Natural killer cell (primary cell): Measurements from ENCODE around the gene PDHB. TPM values are rescaled to one million over a fixed set of nuclear protein-coding genes. Genes with fewer than 3 reads are reported as not detected.

Source experiments
- ATAC-seq, 3 donors: fragments of 150-1000 bp in 2 of 3; fragments of 200-7000 bp in 1 of 3; cut with Tn5 transposase; 1 replicate in 1 of 3; 2 replicates in 2 of 3; pipeline ENCODE4 v1.10.0; 2021; ENCODE audit warnings: mild to moderate bottlenecking in 2 of 3, moderate library complexity in 2 of 3
- DNase-seq, 2 donors: peaks; one replicate each; pipeline versions ENCODE4 v3.0.0 to v3.0.0-alpha.2; 2013 to 2021; ENCODE audit warnings: mixed read lengths in 1 of 2
- H3K27ac ChIP-seq: one replicate; pipeline ENCODE4 v1.5.1; 2013; ENCODE audit warnings: mild to moderate bottlenecking, low read length
- H3K27me3 ChIP-seq: one replicate; pipeline ENCODE4 v1.6.1; 2013; ENCODE audit warnings: low read length; ENCODE audit not compliant: control insufficient read depth, insufficient read depth
- H3K36me3 ChIP-seq: one replicate; pipeline ENCODE4 v1.6.1; 2013; ENCODE audit warnings: low read length; ENCODE audit not compliant: control insufficient read depth, insufficient read depth
- H3K4me1 ChIP-seq: one replicate; pipeline ENCODE4 v1.6.1; 2013; ENCODE audit warnings: low read length; ENCODE audit not compliant: control insufficient read depth, insufficient read depth
- H3K4me3 ChIP-seq: one replicate; pipeline ENCODE4 v1.5.1; 2013; ENCODE audit warnings: low read length
- H3K9me3 ChIP-seq: one replicate; pipeline ENCODE4 v1.6.1; 2013; ENCODE audit warnings: low read length; ENCODE audit not compliant: control insufficient read depth, insufficient read depth
- H3K27ac Mint-ChIP-seq, 2 donors: one replicate each; pipeline ENCODE4 v1.8.0; 2022; ENCODE audit warnings: mild to moderate bottlenecking in 2 of 2, mixed read lengths in 2 of 2, moderate library complexity in 1 of 2
- H3K27me3 Mint-ChIP-seq, 2 donors: one replicate each; pipeline ENCODE4 v1.8.0; 2022; ENCODE audit warnings: low read depth in 2 of 2, mixed read lengths in 2 of 2
- H3K36me3 Mint-ChIP-seq: one replicate; pipeline ENCODE4 v1.8.0; 2022; ENCODE audit warnings: mixed read lengths
- H3K4me1 Mint-ChIP-seq, 2 donors: one replicate each; pipeline ENCODE4 v1.8.0; 2022; ENCODE audit warnings: mixed read lengths in 2 of 2
- H3K4me3 Mint-ChIP-seq: one replicate; pipeline ENCODE4 v1.8.0; 2022; ENCODE audit warnings: mild to moderate bottlenecking, moderate library complexity, mixed read lengths
- H3K9me3 Mint-ChIP-seq, 2 donors: one replicate each; pipeline ENCODE4 v1.8.0; 2022; ENCODE audit warnings: mixed read lengths in 2 of 2
- WGBS: methylation state at CpG from one replicate; pipeline ENCODE4 v1.1.7; 2013; ENCODE audit warnings: missing lambda C conversion rate; ENCODE audit not compliant: insufficient coverage; 5-methylcytosine and 5-hydroxymethylcytosine counted together
- intact Hi-C: fragments of 100-400 bp; cut with micrococcal nuclease; formaldehyde crosslinking; loops from one replicate; pipeline ENCODE4 v1.14.2; 2022
- total RNA-seq, 4 donors: library from RNA; stranded (reverse); fragments of 120-200 nt in 1 of 4; gene quantifications; one replicate each; pipeline versions ENCODE4 v1.2.3 to v1.2.4, GENCODE V29; 2013 to 2022
- TF ChIP-seq, protein P1 (sequence below): fragments of 200-600 bp; IDR thresholded peaks from one replicate; pipeline ENCODE4 v1.8.0; 2022; ENCODE audit warnings: antibody characterized with exemption

The PDHB gene
- total RNA-seq, 3 donors from 2014 or later (not counting 1 experiment from before 2014, with no cell fraction given) = 33.7 to 52.4 (median 39.9) TPM

DNA sequence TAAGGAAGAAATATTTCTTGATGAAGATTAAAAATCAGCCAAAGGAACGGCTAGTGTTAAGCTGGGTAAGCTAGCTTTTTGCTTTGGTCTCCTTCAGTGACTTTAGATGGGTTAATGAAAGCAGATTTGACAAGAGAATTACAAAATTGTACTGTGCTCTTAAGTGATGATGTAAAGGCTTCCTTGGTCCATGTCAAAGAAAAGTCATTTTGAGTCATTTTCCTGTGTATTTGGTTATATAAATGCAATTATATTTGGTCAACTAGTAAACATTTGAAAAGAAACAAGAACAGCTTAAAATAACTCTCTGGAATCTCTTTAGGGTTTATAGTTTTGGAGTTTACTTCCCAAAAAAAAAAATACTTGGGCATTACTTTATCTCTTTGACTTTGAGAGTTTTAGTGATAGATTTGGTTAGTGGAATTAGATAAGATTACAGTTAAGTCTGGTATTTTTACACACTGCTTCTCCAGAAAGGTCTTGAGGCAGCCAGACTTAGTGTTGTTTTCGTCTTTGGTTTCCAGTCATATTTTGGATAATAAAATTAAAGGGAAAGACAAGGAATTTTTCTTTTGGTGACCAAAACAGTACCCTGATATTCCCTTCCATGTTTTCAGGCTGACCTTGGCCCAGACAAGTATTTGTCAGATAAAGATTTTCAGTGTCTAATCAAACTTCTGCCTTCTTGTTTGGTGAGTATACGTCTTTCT lies 42.3 kb downstream of the PDHB start:
- TF ChIP-seq, protein P1, sequence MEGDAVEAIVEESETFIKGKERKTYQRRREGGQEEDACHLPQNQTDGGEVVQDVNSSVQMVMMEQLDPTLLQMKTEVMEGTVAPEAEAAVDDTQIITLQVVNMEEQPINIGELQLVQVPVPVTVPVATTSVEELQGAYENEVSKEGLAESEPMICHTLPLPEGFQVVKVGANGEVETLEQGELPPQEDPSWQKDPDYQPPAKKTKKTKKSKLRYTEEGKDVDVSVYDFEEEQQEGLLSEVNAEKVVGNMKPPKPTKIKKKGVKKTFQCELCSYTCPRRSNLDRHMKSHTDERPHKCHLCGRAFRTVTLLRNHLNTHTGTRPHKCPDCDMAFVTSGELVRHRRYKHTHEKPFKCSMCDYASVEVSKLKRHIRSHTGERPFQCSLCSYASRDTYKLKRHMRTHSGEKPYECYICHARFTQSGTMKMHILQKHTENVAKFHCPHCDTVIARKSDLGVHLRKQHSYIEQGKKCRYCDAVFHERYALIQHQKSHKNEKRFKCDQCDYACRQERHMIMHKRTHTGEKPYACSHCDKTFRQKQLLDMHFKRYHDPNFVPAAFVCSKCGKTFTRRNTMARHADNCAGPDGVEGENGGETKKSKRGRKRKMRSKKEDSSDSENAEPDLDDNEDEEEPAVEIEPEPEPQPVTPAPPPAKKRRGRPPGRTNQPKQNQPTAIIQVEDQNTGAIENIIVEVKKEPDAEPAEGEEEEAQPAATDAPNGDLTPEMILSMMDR = no peak
- Histone ChIP-seq H3K9me3 (no peaks in the 10 kb centered on the region), H3K4me1 (no peaks in the 10 kb centered on the region), H3K27me3 (no peaks in the 10 kb centered on the region), H3K27ac (no peak overlapping the region), H3K36me3 (peaks cover 48% of the 10 kb centered on the region), H3K4me3 (no peak overlapping the region)
- WGBS = 92% methylated on average over 3 of the region's 3 CpGs
- intact Hi-C loops = no loop called here
- Mint-ChIP-seq H3K27me3 (no peaks in the 10 kb centered on the region), H3K4me1 (peaks cover 15 to 16% of the 10 kb centered on the region in 2 donors), H3K9me3 (no peaks in the 10 kb centered on the region), H3K4me3 (no peak overlapping the region), H3K27ac (no peak overlapping the region), H3K36me3 (peaks cover 7% of the 10 kb centered on the region)
- no peak for ATAC-seq
- no peak for DNase-seq

DNA sequence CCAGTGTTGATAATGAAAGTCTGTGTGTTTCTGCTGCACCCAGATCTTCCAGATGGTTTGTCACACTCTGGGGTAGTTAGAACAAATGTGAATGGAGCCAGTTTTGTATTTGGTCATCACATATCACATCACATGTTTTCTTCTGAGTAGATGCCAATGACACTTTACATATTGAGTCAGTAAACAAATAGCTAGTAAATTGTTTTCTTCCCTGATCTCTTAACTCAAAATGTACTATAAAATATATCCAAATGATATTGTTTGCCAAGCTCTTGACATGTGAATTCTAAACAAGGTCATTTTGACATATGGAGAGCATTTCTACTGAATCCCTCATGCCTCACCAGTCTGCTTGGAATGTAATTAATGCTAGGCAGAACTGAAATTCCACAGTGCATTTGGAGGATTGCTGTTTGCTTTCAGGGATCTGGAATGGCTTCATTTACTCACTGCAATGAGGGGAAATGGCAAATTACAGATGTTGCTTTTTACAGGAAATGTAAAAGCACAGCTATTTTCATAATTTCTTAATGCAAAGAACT lies 45.0 kb downstream of the PDHB start:
- peaks cover 28% of the 10 kb centered on the region for H3K36me3 ChIP-seq
- Mint-ChIP-seq H3K36me3 (peaks cover 7% of the 10 kb centered on the region), H3K9me3 (no peaks in the 10 kb centered on the region), H3K4me1 (peaks cover 16 to 20% of the 10 kb centered on the region in 2 donors), H3K27me3 (no peaks in the 10 kb centered on the region), H3K27ac (no peak overlapping the region), H3K4me3 (no peak overlapping the region)
- no peaks in the 10 kb centered on the region for H3K27me3 ChIP-seq
- intact Hi-C loops = no loop called here
- no peak overlapping the region for H3K4me3 ChIP-seq
- DNase-seq = no peak
- no peak for ATAC-seq
- no peak overlapping the region for H3K27ac ChIP-seq
- no peaks in the 10 kb centered on the region for H3K9me3 ChIP-seq
- H3K4me1 ChIP-seq = no peaks in the 10 kb centered on the region
- TF ChIP-seq, protein P1 = no peak

DNA sequence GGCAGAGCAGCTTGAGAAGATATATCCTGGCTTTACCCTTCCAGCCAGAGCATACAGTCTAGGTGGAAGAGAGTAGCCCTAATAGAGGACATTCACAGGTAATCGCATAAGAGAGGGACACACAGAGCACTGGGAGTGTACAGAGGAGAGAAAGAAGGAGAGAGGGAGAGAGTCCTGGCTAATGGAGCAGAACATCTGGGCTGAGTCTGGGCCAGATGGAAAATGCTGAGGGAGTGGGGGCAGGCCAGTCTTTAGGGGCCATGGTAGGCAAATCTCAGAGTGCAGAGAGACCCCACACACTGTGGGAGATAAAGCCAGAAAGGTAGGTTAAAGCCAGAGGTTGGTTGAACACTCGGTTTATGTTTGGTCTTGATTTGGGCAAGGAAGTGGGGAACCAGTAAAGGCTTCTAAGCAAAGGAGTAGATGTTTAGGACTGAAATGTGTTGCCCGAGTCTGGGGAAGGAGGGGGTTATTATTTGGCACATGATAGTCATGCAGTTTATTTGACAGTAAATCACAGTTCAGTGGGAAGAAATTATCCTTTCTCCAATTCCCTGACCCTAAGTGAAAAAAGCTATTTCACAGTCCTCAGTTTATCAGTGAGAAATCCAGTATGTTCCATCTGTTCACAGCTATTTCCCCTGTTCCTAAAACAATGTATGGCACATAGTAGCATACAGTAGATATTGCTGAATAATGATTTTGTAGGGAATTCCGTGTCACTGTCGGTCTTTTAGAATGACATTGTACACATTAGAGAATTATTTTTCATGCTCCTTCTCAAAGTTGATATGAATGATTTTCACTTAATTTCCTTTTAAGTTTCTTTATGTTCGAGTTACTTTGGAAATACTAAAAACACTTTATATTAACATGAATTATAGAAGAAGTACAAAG lies 45.7 kb downstream of the PDHB start:
- WGBS = 89% methylated on average over 5 of the region's 6 CpGs
- H3K4me3 ChIP-seq = no peak overlapping the region
- H3K27ac Mint-ChIP-seq = peak overlapping the region; percentile 9 to 14
- DNase-seq = no peak
- no peaks in the 10 kb centered on the region for H3K9me3 Mint-ChIP-seq
- no peak overlapping the region for H3K4me3 Mint-ChIP-seq
- intact Hi-C loops = no loop called here
- no peak for ATAC-seq
- TF ChIP-seq, protein P1 = no peak
- no peaks in the 10 kb centered on the region for H3K4me1 ChIP-seq
- H3K27me3 Mint-ChIP-seq = no peaks in the 10 kb centered on the region
- H3K4me1 Mint-ChIP-seq = peaks cover 16 to 20% of the 10 kb centered on the region in 2 donors
- peaks cover 31% of the 10 kb centered on the region for H3K36me3 ChIP-seq
- H3K9me3 ChIP-seq = no peaks in the 10 kb centered on the region
- no peaks in the 10 kb centered on the region for H3K27me3 ChIP-seq
- H3K36me3 Mint-ChIP-seq = peaks cover 7% of the 10 kb centered on the region
- H3K27ac ChIP-seq = no peak overlapping the region
